Lower lobe of right lung (tissue), 2 donors: Measurements from ENCODE around the gene MAPK12. TPM values are rescaled to one million over a fixed set of nuclear protein-coding genes. Genes with fewer than 3 reads are reported as not detected.
"Not testable (repeated sequence)": the region's sequence is repeated elsewhere in the genome, so short reads cannot be mapped to it uniquely, and the experiment has no call there.

Experiments used
- ATAC-seq, 2 donors: fragments of 200-7000 bp; cut with Tn5 transposase; one replicate each; pipeline ENCODE4 v1.9.1; 2020 to 2022; ENCODE audit warnings: mild to moderate bottlenecking in 2 of 2, moderate library complexity in 2 of 2
- DNase-seq: peaks from one replicate; pipeline ENCODE4 v3.0.0-alpha.2; 2020
- H3K27ac ChIP-seq: fragments of 200-600 bp; one replicate; pipeline ENCODE4 v1.8.0; 2022
- H3K27me3 ChIP-seq: fragments of 200-600 bp; one replicate; pipeline ENCODE4 v1.8.0; 2022; ENCODE audit warnings: low read depth
- H3K36me3 ChIP-seq: fragments of 200-600 bp; one replicate; pipeline ENCODE4 v1.8.0; 2022; ENCODE audit warnings: mild to moderate bottlenecking
- H3K4me1 ChIP-seq: fragments of 200-600 bp; one replicate; pipeline ENCODE4 v1.8.0; 2022
- H3K4me3 ChIP-seq: fragments of 200-600 bp; one replicate; pipeline ENCODE4 v1.8.0; 2022; ENCODE audit warnings: mild to moderate bottlenecking
- H3K9me3 ChIP-seq: fragments of 200-600 bp; one replicate; pipeline ENCODE4 v1.8.0; 2022
- CTCF ChIP-seq: fragments of 200-600 bp; IDR thresholded peaks from one replicate; pipeline ENCODE4 v1.8.0; 2022; ENCODE audit warnings: antibody characterized with exemption, mild to moderate bottlenecking
- intact Hi-C: fragments of 100-400 bp; cut with DNase I; formaldehyde crosslinking; loops from one replicate; pipeline ENCODE4 v1.11.0; 2022
- total RNA-seq: library from RNA; stranded (reverse); fragmentation: NEBNext Ultra II Directional; extraction: Animal tissue kit (Norgen Biotek cat#: 25700); gene quantifications from one replicate; pipeline ENCODE4 v1.2.1, GENCODE V29; 2021
- donor health status: DM: no; HTN: yes; CAD: no; lungs with severe emphysema.

The MAPK12 gene
- total RNA-seq, 1 donor from 2014 or later, result 11.9 TPM

- no peak for ATAC-seq
- Histone ChIP-seq H3K9me3 (no peaks in the 10 kb centered on the region), H3K27me3 (no peaks in the 10 kb centered on the region), H3K4me3 (no peak overlapping the region), H3K4me1 (peaks cover 26% of the 10 kb centered on the region), H3K27ac (no peak overlapping the region), H3K36me3 (peaks cover 71% of the 10 kb centered on the region)
- TF ChIP-seq CTCF, result no peak
- intact Hi-C loops, result no loop called here
- peak; percentile 32 for DNase-seq
These were observed 55.5 kb downstream of the MAPK12 start for GRCh38 chr22:50205781-50206569.

GRCh38 chr22:50204998-50205397 lies 56.5 kb downstream of the MAPK12 start:
- Histone ChIP-seq H3K36me3 (peaks cover 61% of the 10 kb centered on the region), H3K4me1 (peaks cover 28% of the 10 kb centered on the region)
- H3K9me3 ChIP-seq, DNase-seq, H3K27ac ChIP-seq, H3K4me3 ChIP-seq, intact Hi-C loops, H3K27me3 ChIP-seq, ATAC-seq: not testable (repeated sequence)

GRCh38 chr22:50204571-50204970 lies 56.9 kb downstream of the MAPK12 start:
- intact Hi-C loops, result no loop called here
- H3K4me1 ChIP-seq, result peaks cover 33% of the 10 kb centered on the region
- H3K27ac ChIP-seq, result no peak overlapping the region
- no peak for TF ChIP-seq CTCF
- H3K4me3 ChIP-seq, result no peak overlapping the region
- H3K36me3 ChIP-seq, result peaks cover 58% of the 10 kb centered on the region
- H3K27me3 ChIP-seq, result no peaks in the 10 kb centered on the region
- no peaks in the 10 kb centered on the region for H3K9me3 ChIP-seq
- no peak for ATAC-seq
- DNase-seq, result no peak

GRCh38 chr22:50203288-50203687 lies 58.2 kb downstream of the MAPK12 start:
- TF ChIP-seq CTCF, result no peak
- DNase-seq, result no peak
- Histone ChIP-seq H3K4me3 (no peak overlapping the region), H3K27me3 (no peaks in the 10 kb centered on the region), H3K36me3 (peaks cover 50% of the 10 kb centered on the region), H3K4me1 (peaks cover 36% of the 10 kb centered on the region), H3K27ac (no peak overlapping the region), H3K9me3 (no peaks in the 10 kb centered on the region)
- no peak for ATAC-seq
- intact Hi-C loops, result no loop called here

Other genes with a start within 250 kb of the MAPK12 start
- gene IL17REL, start 248.9 kb downstream of the MAPK12 start, total RNA-seq, result 0.09 TPM
- gene TTLL8, start 203.4 kb downstream of the MAPK12 start, total RNA-seq, result not detected
- 3.2 TPM for gene MLC1, start 176.3 kb downstream of the MAPK12 start, total RNA-seq
- gene MOV10L1, start 171.7 kb downstream of the MAPK12 start, total RNA-seq, result 0.56 TPM
- gene PANX2, start 91.0 kb downstream of the MAPK12 start, total RNA-seq, result 2.5 TPM
- gene TRABD, start 75.8 kb downstream of the MAPK12 start, total RNA-seq, result 43.7 TPM
- 18.7 TPM for gene SELENOO, start 60.7 kb downstream of the MAPK12 start, total RNA-seq
- gene TUBGCP6, start 16.7 kb downstream of the MAPK12 start, total RNA-seq, result 48.5 TPM
- gene HDAC10, start 10.4 kb downstream of the MAPK12 start, total RNA-seq, result 47.9 TPM
- gene MAPK11, start 8.7 kb upstream of the MAPK12 start, total RNA-seq, result 13.1 TPM
- gene PLXNB2, start 46.0 kb upstream of the MAPK12 start, total RNA-seq, result 256 TPM
- 14.4 TPM for gene DENND6B, start 65.3 kb upstream of the MAPK12 start, total RNA-seq
- 52.5 TPM for gene PPP6R2, start 81.6 kb upstream of the MAPK12 start, total RNA-seq
- gene SBF1, start 213.4 kb upstream of the MAPK12 start, total RNA-seq, result 59.0 TPM
- 1.5 TPM for gene ADM2, start 219.9 kb upstream of the MAPK12 start, total RNA-seq
- not detected for gene MIOX, start 225.2 kb upstream of the MAPK12 start, total RNA-seq
- gene LMF2, start 246.0 kb upstream of the MAPK12 start, total RNA-seq, result 58.8 TPM
- gene NCAPH2, start 246.5 kb upstream of the MAPK12 start, total RNA-seq, result 46.1 TPM